ENCODE measurements around the gene ANKRD10. TPM values are rescaled to one million over a fixed set of nuclear protein-coding genes. Genes with fewer than 3 reads are reported as not detected.

ANKRD10 gene
- total RNA-seq, 4 donors from 2014 or later, result 145 to 381 (median 164) TPM

GRCh38 chr13:110890279-110891165 is 24.3 kb downstream of the ANKRD10 start:
- ATAC-seq, result no peak

GRCh38 chr13:110888390-110888789 is 26.5 kb downstream of the ANKRD10 start:
- Histone ChIP-seq H3K4me1 (peaks cover 36 to 47% of the 10 kb centered on the region in 2 donors), H3K27me3 (no peaks in the 10 kb centered on the region), H3K9me3 (no peaks in the 10 kb centered on the region), H3K4me3 (no peak overlapping the region), H3K27ac (peak overlapping the region; percentile 49 to 68 (median 65)), H3K36me3 (peaks cover 0 to 18% of the 10 kb centered on the region in 2 donors)
- DNase-seq (no peak), ATAC-seq (no peak)
- no peak for TF ChIP-seq POLR2A (IDR thresholded peaks at IDR 0.05)
- no peak for TF ChIP-seq CTCF (IDR thresholded peaks at IDR 0.05 in 4 of 5, conservative IDR thresholded peaks at IDR 0.05 in 1 of 5)
- intact Hi-C loops (cut with DNase I; ENCODE audit: low total_unique reads) (no loop called here), in situ Hi-C loops (cut with MboI; ENCODE audit: low sequenced_read_pairs in 4 of 4) (no loop called here)

More at GRCh38 chr13:110890279-110891165, 24.3 kb downstream of the ANKRD10 start:
- intact Hi-C loops (cut with DNase I; ENCODE audit: low total_unique reads) (no loop called here), in situ Hi-C loops (cut with MboI; ENCODE audit: low sequenced_read_pairs in 4 of 4) (no loop called here)
- no peak for TF ChIP-seq CTCF (IDR thresholded peaks at IDR 0.05 in 4 of 5, conservative IDR thresholded peaks at IDR 0.05 in 1 of 5)
- no peak for TF ChIP-seq POLR2A (IDR thresholded peaks at IDR 0.05)
- H3K27me3 ChIP-seq, result no peaks in the 10 kb centered on the region
- no peaks in the 10 kb centered on the region for H3K9me3 ChIP-seq
- H3K36me3 ChIP-seq, result peaks cover 0 to 25% of the 10 kb centered on the region in 2 donors
- H3K4me3 ChIP-seq, result no peak overlapping the region
- H3K27ac ChIP-seq, result no peak overlapping the region
- peaks cover 36 to 46% of the 10 kb centered on the region in 2 donors for H3K4me1 ChIP-seq
- DNase-seq, result no peak

GRCh38 chr13:110887597-110888333 is 27.1 kb downstream of the ANKRD10 start:
- Histone ChIP-seq H3K9me3 (no peaks in the 10 kb centered on the region), H3K27me3 (no peaks in the 10 kb centered on the region), H3K4me1 (peaks cover 36 to 47% of the 10 kb centered on the region in 2 donors), H3K27ac (peak overlapping the region; percentile 49 to 68 (median 65)), H3K4me3 (no peak overlapping the region), H3K36me3 (peaks cover 0 to 12% of the 10 kb centered on the region in 2 donors)
- intact Hi-C loops (cut with DNase I; ENCODE audit: low total_unique reads) (no loop called here), in situ Hi-C loops (cut with MboI; ENCODE audit: low sequenced_read_pairs in 4 of 4) (no loop called here)
- TF ChIP-seq POLR2A (IDR thresholded peaks at IDR 0.05) (no peak), CTCF (IDR thresholded peaks at IDR 0.05 in 4 of 5, conservative IDR thresholded peaks at IDR 0.05 in 1 of 5) (no peak)
- ATAC-seq (peak; percentile 31 to 53), DNase-seq (no peak)

GRCh38 chr13:110886870-110887596 is 27.8 kb downstream of the ANKRD10 start:
- H3K4me1 ChIP-seq, result peaks cover 36 to 49% of the 10 kb centered on the region in 2 donors
- no peaks in the 10 kb centered on the region for H3K27me3 ChIP-seq
- peaks cover 0 to 10% of the 10 kb centered on the region in 2 donors for H3K36me3 ChIP-seq
- ATAC-seq (peak in 1 of 2 donors; percentile 74), DNase-seq (no peak)
- intact Hi-C loops (cut with DNase I; ENCODE audit: low total_unique reads) (no loop called here), in situ Hi-C loops (cut with MboI; ENCODE audit: low sequenced_read_pairs in 4 of 4) (no loop called here)
- H3K27ac ChIP-seq, result peak overlapping the region; percentile 49 to 68 (median 65)
- TF ChIP-seq POLR2A (IDR thresholded peaks at IDR 0.05), result no peak
- no peak for TF ChIP-seq CTCF (IDR thresholded peaks at IDR 0.05 in 4 of 5, conservative IDR thresholded peaks at IDR 0.05 in 1 of 5)
- H3K9me3 ChIP-seq, result no peaks in the 10 kb centered on the region
- H3K4me3 ChIP-seq, result no peak overlapping the region
